Measurements from ENCODE around the gene PALMD. TPM values are rescaled to one million over a fixed set of nuclear protein-coding genes. Genes with fewer than 3 reads are reported as not detected.

The PALMD gene
- total RNA-seq, 1 experiment from 2014 or later, result not detected

GRCh38 chr1:99662539-99663080 is 16.7 kb downstream of the PALMD start:
- Histone ChIP-seq H4K20me1 (ENCODE audit: control insufficient read depth, insufficient read depth, insufficient read length) (no peaks in the 10 kb centered on the region), H3K27me3 (ENCODE audit: insufficient read depth, low read length) (no peaks in the 10 kb centered on the region), H3K18ac (ENCODE audit: insufficient read length, low read depth, low read length) (no peak overlapping the region), H2BK5ac (ENCODE audit: insufficient read length, low read length) (no peak overlapping the region), H2AFZ (ENCODE audit: low read length) (no peak overlapping the region), H2BK12ac (ENCODE audit: insufficient read length, low read depth, low read length) (no peak overlapping the region), H4K91ac (ENCODE audit: insufficient read length, low read depth, low read length) (no peak overlapping the region), H3K23me2 (ENCODE audit: insufficient read length, low read depth, low read length, poor library complexity, severe bottlenecking) (no peaks in the 10 kb centered on the region), H4K5ac (ENCODE audit: insufficient read length, low read depth, low read length) (no peak overlapping the region), H3K4ac (ENCODE audit: low read depth, low read length) (no peak overlapping the region), H3K4me2 (ENCODE audit: insufficient read depth, insufficient read length, low read length) (no peak overlapping the region), H3K14ac (ENCODE audit: insufficient read depth, low read length) (no peak overlapping the region), H3K9me3 (ENCODE audit: control insufficient read depth, low read depth, low read length) (no peaks in the 10 kb centered on the region), H3K4me1 (ENCODE audit: insufficient read depth, low read length) (peaks cover 2% of the 10 kb centered on the region; the same call in 1 of the 2 replicates), H3K56ac (ENCODE audit: insufficient read length, low read depth, low read length) (no peak overlapping the region), H3K9ac (ENCODE audit: extremely low read depth, insufficient read length, low read length) (no peak overlapping the region), H2BK15ac (ENCODE audit: low read depth, low read length) (no peak overlapping the region), H3T11ph (ENCODE audit: low read length) (no peak overlapping the region), H3K27ac (ENCODE audit: insufficient read length, low read depth, low read length) (no peak overlapping the region), H3K23ac (ENCODE audit: insufficient read length, low read depth, low read length) (no peak overlapping the region), H2AK5ac (ENCODE audit: insufficient read length, low read length) (no peak overlapping the region), H3K79me2 (ENCODE audit: insufficient read depth, low read length) (no peaks in the 10 kb centered on the region), H2BK20ac (ENCODE audit: low read depth, low read length, poor library complexity, severe bottlenecking) (no peak overlapping the region), H2BK120ac (ENCODE audit: low read depth, low read length, poor library complexity, severe bottlenecking) (no peak overlapping the region), H4K8ac (replicated peaks; ENCODE audit: insufficient read length, low read depth, low read length) (no peak overlapping the region), H3K79me1 (ENCODE audit: insufficient read depth, low read depth, low read length, poor library complexity, severe bottlenecking) (no peaks in the 10 kb centered on the region)
- DNase-seq, result no peak
- Mint-ChIP-seq H3K27ac (no peak overlapping the region), H3K9me3 (no peaks in the 10 kb centered on the region), H3K4me1 (peaks cover 7 to 10% of the 10 kb centered on the region in 2 experiments; a peak in 3 of 4 replicates), H3K4me3 (no peak overlapping the region), H3K36me3 (ENCODE audit: insufficient read depth in 1 of 3, low read depth in 3 of 3) (no peaks in the 10 kb centered on the region), H3K27me3 (ENCODE audit: low read depth) (no peaks in the 10 kb centered on the region)
- TF ChIP-seq CTCF (conservative IDR thresholded peaks at IDR 0.05), result no peak
- WGBS (ENCODE audit: extremely low coverage, insufficient read length, low lambda C conversion rate), result no CpG with 5 or more reads among the region's 3 CpGs

All from H9 (cell line).